Skeletal muscle tissue (tissue), 4 donors: ENCODE measurements around the gene RAC3. TPM values are rescaled to one million over a fixed set of nuclear protein-coding genes. Genes with fewer than 3 reads are reported as not detected.
A peak's percentile ranks its signal among the peaks of the same experiment; 100 is the strongest.

Source experiments
- H3K27ac ChIP-seq: one replicate; pipeline ENCODE4 v1.7.0; 2013; ENCODE audit warnings: mild to moderate bottlenecking, low read depth, low read length, inconsistent platforms
- H3K27me3 ChIP-seq, 3 donors: one replicate each; pipeline ENCODE4 v1.7.0; 2013; ENCODE audit warnings: low read length in 3 of 3; ENCODE audit not compliant: control insufficient read depth in 3 of 3, insufficient read depth in 3 of 3
- H3K36me3 ChIP-seq, 3 donors: one replicate each; pipeline ENCODE4 v1.7.0; 2013; ENCODE audit warnings: low read length in 3 of 3; ENCODE audit not compliant: control insufficient read depth in 3 of 3, insufficient read depth in 3 of 3
- H3K4me1 ChIP-seq, 3 donors: one replicate each; pipeline ENCODE4 v1.7.0; 2013; ENCODE audit warnings: low read length in 3 of 3, mild to moderate bottlenecking in 3 of 3; ENCODE audit not compliant: control insufficient read depth in 3 of 3, insufficient read depth in 3 of 3
- H3K4me3 ChIP-seq, 3 donors: one replicate each; pipeline ENCODE4 v1.7.0; 2013; ENCODE audit warnings: low read length in 3 of 3
- H3K9ac ChIP-seq, 3 donors: one replicate each; pipeline ENCODE4 v1.7.0; 2013; ENCODE audit warnings: low read length in 3 of 3, mild to moderate bottlenecking in 3 of 3, moderate library complexity in 2 of 3, low read depth in 1 of 3
- H3K9me3 ChIP-seq, 3 donors: one replicate each; pipeline ENCODE4 v1.7.0; 2013; ENCODE audit warnings: low read length in 3 of 3; ENCODE audit not compliant: control insufficient read depth in 3 of 3
- total RNA-seq: library from RNA; depleted of rRNA; stranded (reverse); fragments of >200 nt; gene quantifications from one replicate; pipeline ENCODE4 v1.2.3, GENCODE V29; 2014
- donor health status: Osteomylitis.

Gene RAC3
- 8.4 TPM for total RNA-seq

GRCh38 chr17:82031303-82031884 lies at the start of gene RAC3:
Gene RAC3 (plus strand): TSS chr17:82031678. CDS start chr17:82031762, 84 bp downstream.
- peaks cover 2 to 14% (median 7%) of the 10 kb centered on the region in 3 donors for H3K36me3 ChIP-seq
- H3K4me3 ChIP-seq: peak within 1 kb of the TSS; percentile 7 to 71 (median 54)
- H3K27me3 ChIP-seq: peaks cover 6 to 18% (median 7%) of the 10 kb centered on the region in 3 donors
- no peaks in the 10 kb centered on the region for H3K9me3 ChIP-seq
- H3K9ac ChIP-seq: peak within 1 kb of the TSS in 1 of 3 donors; percentile 50
- no peak within 1 kb of the TSS for H3K27ac ChIP-seq
- H3K4me1 ChIP-seq: peaks cover 8 to 34% (median 34%) of the 10 kb centered on the region in 3 donors

GRCh38 chr17:81983011-81983638 lies 48.4 kb upstream of the RAC3 start:
- Histone ChIP-seq H3K9ac (no peak overlapping the region), H3K4me3 (no peak overlapping the region), H3K36me3 (peaks cover 29 to 39% (median 33%) of the 10 kb centered on the region in 3 donors), H3K27me3 (no peaks in the 10 kb centered on the region), H3K9me3 (no peaks in the 10 kb centered on the region), H3K27ac (no peak overlapping the region), H3K4me1 (peaks cover 12 to 18% (median 15%) of the 10 kb centered on the region in 3 donors)

GRCh38 chr17:81983639-81984373 lies 47.7 kb upstream of the RAC3 start:
- no peaks in the 10 kb centered on the region for H3K27me3 ChIP-seq
- H3K9ac ChIP-seq: no peak overlapping the region
- no peak overlapping the region for H3K27ac ChIP-seq
- H3K36me3 ChIP-seq: peaks cover 29 to 39% (median 33%) of the 10 kb centered on the region in 3 donors
- no peaks in the 10 kb centered on the region for H3K9me3 ChIP-seq
- H3K4me3 ChIP-seq: no peak overlapping the region
- H3K4me1 ChIP-seq: peaks cover 7 to 13% (median 10%) of the 10 kb centered on the region in 3 donors

GRCh38 chr17:81984773-81985410 lies 46.6 kb upstream of the RAC3 start:
- Histone ChIP-seq H3K9ac (no peak overlapping the region), H3K4me1 (peaks cover 0 to 7% (median 3%) of the 10 kb centered on the region in 3 donors), H3K27me3 (no peaks in the 10 kb centered on the region), H3K4me3 (no peak overlapping the region), H3K9me3 (no peaks in the 10 kb centered on the region), H3K36me3 (peaks cover 27 to 33% (median 29%) of the 10 kb centered on the region in 3 donors), H3K27ac (no peak overlapping the region)

- peaks cover 24 to 27% (median 26%) of the 10 kb centered on the region in 3 donors for H3K36me3 ChIP-seq
- H3K9ac ChIP-seq: no peak overlapping the region
These were observed 44.9 kb upstream of the RAC3 start for GRCh38 chr17:81986606-81987005.

GRCh38 chr17:81987161-81987770 lies 44.2 kb upstream of the RAC3 start:
- Histone ChIP-seq H3K9me3 (no peaks in the 10 kb centered on the region), H3K9ac (no peak overlapping the region), H3K27ac (no peak overlapping the region), H3K4me3 (no peak overlapping the region), H3K36me3 (peaks cover 24 to 27% (median 26%) of the 10 kb centered on the region in 3 donors), H3K27me3 (no peaks in the 10 kb centered on the region), H3K4me1 (peaks cover 17 to 21% (median 18%) of the 10 kb centered on the region in 3 donors)

More at GRCh38 chr17:81986606-81987005, 44.9 kb upstream of the RAC3 start:
- Histone ChIP-seq H3K4me3 (no peak overlapping the region), H3K27ac (no peak overlapping the region), H3K27me3 (no peaks in the 10 kb centered on the region), H3K9me3 (no peaks in the 10 kb centered on the region), H3K4me1 (peaks cover 11 to 14% (median 11%) of the 10 kb centered on the region in 3 donors)

GRCh38 chr17:81990836-81991683 lies 40.4 kb upstream of the RAC3 start:
- H3K4me1 ChIP-seq: peaks cover 23 to 38% (median 31%) of the 10 kb centered on the region in 3 donors
- H3K27me3 ChIP-seq: no peaks in the 10 kb centered on the region
- H3K9ac ChIP-seq: peak overlapping the region; percentile 51 to 81 (median 56)
- no peaks in the 10 kb centered on the region for H3K9me3 ChIP-seq
- H3K4me3 ChIP-seq: peak overlapping the region; percentile 10 to 67 (median 52)
- peak overlapping the region; percentile 73 for H3K27ac ChIP-seq
- peaks cover 7 to 16% (median 8%) of the 10 kb centered on the region in 3 donors for H3K36me3 ChIP-seq

GRCh38 chr17:81991684-81992305 lies 39.7 kb upstream of the RAC3 start:
- Histone ChIP-seq H3K9me3 (no peaks in the 10 kb centered on the region), H3K4me1 (peaks cover 23 to 38% (median 31%) of the 10 kb centered on the region in 3 donors), H3K36me3 (peaks cover 4 to 12% (median 7%) of the 10 kb centered on the region in 3 donors), H3K27ac (peak overlapping the region; percentile 73), H3K27me3 (no peaks in the 10 kb centered on the region), H3K9ac (peak overlapping the region; percentile 56 to 81 (median 65)), H3K4me3 (peak overlapping the region; percentile 14 to 67 (median 52))
